NCI-H2081 treated with DMSO at 0.1 percent for 48 hours (cell line): ENCODE results near the gene NPLOC4.
A peak's percentile ranks its signal among the peaks of the same experiment; 100 is the strongest.

ENCODE experiments used
- DNase-seq: peaks from one replicate; lab custom pipeline; 2025; lab: John Stamatoyannopoulos, UW

Gene NPLOC4

DNA sequence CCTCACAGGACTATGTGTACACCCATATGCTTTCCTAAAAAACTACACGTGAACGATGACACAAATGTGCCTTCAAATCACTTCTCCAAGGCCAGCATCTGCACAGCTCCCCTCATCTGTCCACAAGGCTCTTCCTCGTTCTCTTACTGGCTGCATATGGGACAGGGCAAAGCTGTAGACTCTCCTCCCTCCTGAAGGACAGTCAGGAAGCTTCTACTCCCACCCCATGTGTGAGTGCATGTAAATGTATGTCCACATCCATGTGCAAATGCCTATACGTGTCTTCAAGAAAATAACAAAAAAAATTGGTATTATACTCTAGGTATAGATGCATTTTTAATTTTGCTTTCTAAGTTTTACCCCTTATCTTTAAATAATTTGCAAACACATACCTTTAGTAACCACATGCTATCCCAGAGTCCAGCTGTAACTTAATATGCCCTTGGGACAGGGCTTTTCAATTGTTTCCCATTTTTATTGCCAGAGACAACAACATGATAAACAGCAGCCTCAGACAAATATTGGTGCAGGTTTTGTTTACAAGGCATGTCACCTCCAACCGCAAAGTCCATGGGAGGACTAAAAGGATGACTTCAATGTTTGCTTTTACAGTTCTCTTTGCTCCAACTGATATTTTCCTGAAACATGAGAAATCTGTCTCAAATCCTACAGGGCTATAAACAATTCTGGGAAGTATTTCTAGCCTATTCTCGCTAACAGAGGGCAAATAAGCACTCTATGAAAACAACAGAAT, 53.1 kb downstream of the NPLOC4 start:
- no peak for DNase-seq

DNA sequence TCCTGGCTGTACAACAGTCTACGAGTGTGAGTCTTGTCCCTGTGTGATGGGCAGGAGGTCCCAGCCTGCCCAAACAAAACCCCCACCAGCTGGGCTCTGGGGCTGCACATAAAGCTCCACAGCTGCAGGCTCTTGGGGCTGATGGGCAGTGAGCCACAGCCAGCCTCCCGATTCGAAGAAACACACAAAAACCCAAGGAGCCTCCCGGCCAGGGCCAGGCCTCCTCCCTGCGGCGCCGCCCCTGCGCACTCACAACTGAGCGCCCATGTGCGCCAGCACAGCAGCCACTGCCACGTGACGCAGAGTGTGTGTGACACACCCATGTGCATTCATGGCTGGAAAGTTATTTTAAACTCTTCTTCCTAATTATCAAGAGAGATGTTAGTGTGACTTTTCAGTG, 54.2 kb downstream of the NPLOC4 start:
- no peak for DNase-seq

GRCh38 chr17:81582341-81582740, 54.6 kb downstream of the NPLOC4 start:
- DNase-seq = no peak

GRCh38 chr17:81581758-81582157, 55.2 kb downstream of the NPLOC4 start:
- no peak for DNase-seq

DNA sequence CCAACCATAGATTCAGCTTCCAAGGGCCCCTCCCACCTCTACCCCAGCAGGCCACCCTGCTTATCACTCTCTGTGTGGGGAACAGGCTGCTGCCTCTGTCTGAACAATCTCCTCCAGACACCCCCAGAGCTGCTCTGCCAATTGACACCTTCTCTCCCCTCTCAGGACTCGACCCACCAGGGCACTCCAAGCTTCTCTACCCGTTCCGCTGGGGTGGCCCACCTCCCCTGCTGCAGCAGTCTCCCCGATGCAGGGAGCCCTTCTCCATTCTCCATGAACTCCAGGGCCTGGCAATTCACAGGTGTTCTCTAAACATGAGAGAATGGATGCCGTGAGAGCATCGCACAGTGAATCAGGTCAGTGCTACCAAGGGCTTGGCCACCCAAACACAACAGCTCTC, 56.4 kb downstream of the NPLOC4 start:
- DNase-seq = no peak

- DNase-seq = no peak
Observed at GRCh38 chr17:81579821-81580321, 57.0 kb downstream of the NPLOC4 start.

GRCh38 chr17:81579298-81579697, 57.6 kb downstream of the NPLOC4 start:
- no peak for DNase-seq

GRCh38 chr17:81578561-81579225, 58.2 kb downstream of the NPLOC4 start:
- DNase-seq = no peak

- DNase-seq = no peak
Observed at GRCh38 chr17:81578038-81578441, 58.9 kb downstream of the NPLOC4 start.

- DNase-seq = no peak
Observed at GRCh38 chr17:81577278-81578000, 59.5 kb downstream of the NPLOC4 start.

DNA sequence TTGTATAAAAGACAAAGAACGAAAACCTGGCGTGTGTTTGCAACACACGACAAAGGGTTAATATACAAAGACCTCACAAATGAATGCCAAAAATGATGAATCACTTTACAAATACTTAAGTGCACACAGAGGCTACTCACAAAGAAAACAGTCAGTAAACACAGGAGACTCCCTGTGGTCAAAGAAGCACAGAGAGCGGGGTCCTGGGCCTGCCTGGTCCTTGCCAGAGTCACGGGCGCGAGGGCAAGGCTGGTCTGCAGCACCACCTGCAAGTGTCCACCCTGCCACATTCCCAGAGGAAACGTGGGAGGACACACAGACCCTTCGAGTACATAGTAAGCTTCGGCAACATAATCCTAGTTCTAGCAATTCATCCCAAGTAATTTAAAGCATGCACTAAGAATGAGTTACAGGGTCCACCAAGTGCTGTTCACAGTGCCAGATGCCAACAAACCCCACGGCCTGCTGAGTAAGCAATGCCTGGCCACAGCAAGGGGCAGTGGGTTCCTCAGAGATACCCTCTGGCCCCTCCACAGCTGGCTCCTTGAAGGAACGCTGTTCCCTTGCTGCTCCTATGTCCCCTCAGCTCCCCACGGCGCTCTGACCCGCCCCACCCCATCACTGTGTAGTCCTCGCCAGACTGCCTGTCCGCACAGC, 60.2 kb downstream of the NPLOC4 start:
- DNase-seq = no peak

DNA sequence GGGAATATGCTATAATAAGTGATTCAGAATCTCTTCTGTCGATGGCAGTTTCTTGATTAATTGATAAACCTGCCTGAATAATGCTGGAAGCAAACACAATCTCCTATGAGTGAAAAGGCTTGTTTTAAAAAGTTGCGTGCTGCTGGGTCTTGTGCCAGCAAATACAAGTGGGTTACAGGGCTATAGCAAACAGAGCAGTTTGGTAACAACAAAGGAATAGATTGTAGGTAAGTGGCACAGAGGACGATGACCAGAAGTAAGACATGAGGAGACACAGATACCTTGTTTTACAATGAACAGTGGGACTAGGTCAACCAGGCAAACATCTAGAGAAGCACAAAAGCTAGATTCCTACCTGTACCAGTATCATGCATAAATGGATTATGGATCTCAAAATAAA, 61.1 kb downstream of the NPLOC4 start:
- no peak for DNase-seq

- no peak for DNase-seq
Observed at GRCh38 chr17:81574643-81574956, 62.3 kb downstream of the NPLOC4 start.

DNA sequence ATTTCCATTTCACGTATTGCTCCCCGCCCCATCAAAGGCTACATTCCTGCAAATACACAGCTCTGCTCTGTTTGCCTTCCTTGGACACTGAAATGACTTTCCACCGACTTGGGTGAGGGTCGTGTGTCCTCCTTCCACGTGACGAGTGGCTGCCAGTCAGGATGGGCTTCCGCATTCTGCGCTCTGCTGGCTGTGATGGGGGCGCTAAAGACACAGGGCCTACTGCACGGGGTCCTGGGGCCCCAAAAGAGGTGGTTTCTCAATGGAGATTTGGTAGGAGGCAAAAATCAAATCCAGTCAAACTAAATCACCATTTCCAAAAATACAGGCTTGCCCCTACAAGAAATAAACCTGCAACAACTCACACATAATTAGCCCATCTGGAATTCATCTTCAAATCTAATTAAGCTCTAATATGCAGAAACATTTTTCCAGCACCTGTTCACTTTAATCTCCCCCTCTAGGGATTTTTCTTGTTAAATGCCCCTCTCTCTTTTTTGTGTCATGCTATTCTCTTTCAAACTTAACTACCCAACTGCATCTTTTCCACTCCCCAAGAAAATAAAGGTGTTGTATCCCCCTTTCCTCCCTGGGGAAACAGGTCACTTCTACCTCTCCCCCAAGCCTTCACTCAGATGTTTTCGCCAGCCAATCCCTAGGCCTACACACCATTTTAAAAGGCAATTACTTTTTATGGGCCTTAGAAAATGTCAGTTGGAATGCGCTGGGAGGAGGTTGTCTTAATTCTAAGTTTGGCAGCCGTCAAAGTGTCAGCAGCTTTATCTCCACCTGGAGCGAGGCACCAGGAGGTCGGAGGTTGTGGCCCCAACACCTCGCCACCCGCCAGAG, 62.9 kb downstream of the NPLOC4 start:
- DNase-seq = no peak

- DNase-seq = no peak
Observed at GRCh38 chr17:81572563-81573168, 64.2 kb downstream of the NPLOC4 start.

- no peak for DNase-seq
Observed at GRCh38 chr17:81570964-81571363, 65.9 kb downstream of the NPLOC4 start.

GRCh38 chr17:81569986-81570514, 66.9 kb downstream of the NPLOC4 start:
- no peak for DNase-seq

GRCh38 chr17:81568416-81568815, 68.5 kb downstream of the NPLOC4 start:
- DNase-seq = no peak

DNA sequence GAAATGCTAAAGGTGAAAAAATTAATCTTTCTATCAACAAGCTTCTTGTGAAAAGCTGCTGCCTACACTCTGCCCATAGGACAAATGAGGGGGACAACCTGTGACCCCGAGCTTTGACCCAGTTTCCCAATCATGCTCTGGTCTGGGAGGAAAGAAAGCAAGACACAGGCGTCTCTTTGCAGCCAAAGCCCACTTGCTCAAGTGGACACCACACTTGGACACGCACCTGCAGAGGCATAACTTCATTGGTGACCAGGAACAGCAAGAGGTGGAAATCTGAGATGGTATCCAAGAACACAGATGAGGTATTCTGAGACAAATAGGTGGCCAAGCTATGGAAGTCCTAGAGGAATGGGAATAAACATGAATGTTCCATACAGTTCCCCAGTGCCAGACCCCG, 69.7 kb downstream of the NPLOC4 start:
- no peak for DNase-seq

DNA sequence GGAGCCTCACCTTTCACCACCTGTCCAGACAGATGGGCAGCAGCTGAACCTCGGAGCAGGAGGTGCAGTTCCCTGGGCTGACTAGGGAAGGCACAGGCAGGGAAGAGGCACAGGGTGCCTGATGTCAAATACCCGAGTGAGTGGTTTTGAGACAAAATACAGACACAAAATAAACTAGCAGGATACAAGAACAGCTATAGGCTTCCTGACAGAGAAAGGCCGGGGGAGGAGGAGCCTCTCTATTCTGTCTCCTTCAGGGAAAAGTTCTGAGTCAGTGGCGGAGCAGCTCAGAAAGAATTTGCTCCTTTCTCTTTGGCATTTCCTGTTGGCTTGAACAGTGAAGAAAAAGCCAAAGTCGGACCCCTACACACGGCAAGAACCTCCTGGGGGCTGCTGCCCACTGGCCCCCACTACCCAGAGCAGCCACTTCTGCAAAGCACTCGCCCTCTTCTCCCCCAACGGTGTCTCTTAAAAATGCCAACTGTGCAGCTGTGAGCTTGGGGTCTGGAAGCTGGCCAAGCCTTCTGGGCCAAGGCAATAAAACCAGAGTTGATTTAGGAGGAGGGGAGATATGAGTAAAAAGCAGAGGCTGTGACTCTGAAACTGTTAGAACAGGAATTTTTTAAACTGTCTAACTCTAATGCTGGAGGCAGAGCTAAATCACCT, 70.3 kb downstream of the NPLOC4 start:
- peak; percentile 59 for DNase-seq
